Adrenal gland (tissue), 5 donors: ENCODE data around the gene C1QTNF2.

Source experiments
- POLR2A ChIP-seq, 2 donors: fragments of 450-650 bp; IDR thresholded peaks; one replicate each; pipeline ENCODE4 v1.6.1; 2017; ENCODE audit warnings: antibody characterized with exemption in 2 of 2, mild to moderate bottlenecking in 2 of 2, moderate library complexity in 1 of 2
- TF ChIP-seq, protein P1 (sequence below), 6 experiments: fragments of 450-650 bp in 4 of 6; fragments of 200-600 bp in 2 of 6; sonication (generic) in 1 of 6; IDR thresholded peaks; 1 replicate in 5 of 6; 2 replicates in 1 of 6; pipeline versions ENCODE4 v1.5.1 to v1.8.0; 2016 to 2021; ENCODE audit warnings: antibody characterized with exemption in 6 of 6, mild to moderate bottlenecking in 2 of 6, moderate library complexity in 1 of 6
- donor health status: DM: no; HTN: no; CAD: no.

DNA sequence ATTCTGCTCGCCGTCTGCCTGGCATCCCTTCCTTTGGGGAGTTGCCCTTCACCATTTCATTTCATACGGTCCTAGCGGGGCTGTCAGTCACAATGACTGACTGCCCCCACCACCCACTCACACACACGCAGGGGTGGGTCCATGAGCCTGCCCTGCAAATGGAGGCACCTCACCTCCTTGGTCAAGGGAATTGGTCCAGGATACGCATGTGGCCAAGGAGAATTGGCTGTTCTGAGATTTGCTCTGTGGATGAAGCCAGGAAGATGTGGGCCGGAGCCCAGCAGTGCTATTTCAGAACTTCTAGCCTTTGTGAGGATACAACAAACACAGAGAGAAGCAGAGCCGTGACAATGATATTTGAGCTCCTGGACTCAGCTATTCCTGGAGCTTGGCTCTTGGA lies 17.0 kb downstream of the C1QTNF2 start:
- TF ChIP-seq, protein P1, sequence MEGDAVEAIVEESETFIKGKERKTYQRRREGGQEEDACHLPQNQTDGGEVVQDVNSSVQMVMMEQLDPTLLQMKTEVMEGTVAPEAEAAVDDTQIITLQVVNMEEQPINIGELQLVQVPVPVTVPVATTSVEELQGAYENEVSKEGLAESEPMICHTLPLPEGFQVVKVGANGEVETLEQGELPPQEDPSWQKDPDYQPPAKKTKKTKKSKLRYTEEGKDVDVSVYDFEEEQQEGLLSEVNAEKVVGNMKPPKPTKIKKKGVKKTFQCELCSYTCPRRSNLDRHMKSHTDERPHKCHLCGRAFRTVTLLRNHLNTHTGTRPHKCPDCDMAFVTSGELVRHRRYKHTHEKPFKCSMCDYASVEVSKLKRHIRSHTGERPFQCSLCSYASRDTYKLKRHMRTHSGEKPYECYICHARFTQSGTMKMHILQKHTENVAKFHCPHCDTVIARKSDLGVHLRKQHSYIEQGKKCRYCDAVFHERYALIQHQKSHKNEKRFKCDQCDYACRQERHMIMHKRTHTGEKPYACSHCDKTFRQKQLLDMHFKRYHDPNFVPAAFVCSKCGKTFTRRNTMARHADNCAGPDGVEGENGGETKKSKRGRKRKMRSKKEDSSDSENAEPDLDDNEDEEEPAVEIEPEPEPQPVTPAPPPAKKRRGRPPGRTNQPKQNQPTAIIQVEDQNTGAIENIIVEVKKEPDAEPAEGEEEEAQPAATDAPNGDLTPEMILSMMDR (IDR thresholded peaks at IDR 0.05) = no peak
- TF ChIP-seq POLR2A (IDR thresholded peaks at IDR 0.05) = no peak
